ENCODE data around the gene SLC8A1.

- TF ChIP-seq CTCF (IDR thresholded peaks at IDR 0.05) (no peak), POLR2A (IDR thresholded peaks at IDR 0.05) (no peak)
Measured at GRCh38 chr2:40485854-40486253, 34.0 kb upstream of the SLC8A1 start.

Measured in testis (tissue), 2 donors.